Measurements from ENCODE around the gene BIN1.

GRCh38 chr2:127067620-127068350 is 39.2 kb downstream of the BIN1 start:
- TF ChIP-seq EZH2 (IDR thresholded peaks at IDR 0.05; ENCODE audit: low read length) (no peak), CTCF (optimal IDR thresholded peaks at IDR 0.05 in 1 of 3, IDR thresholded peaks at IDR 0.05 in 1 of 3, conservative IDR thresholded peaks at IDR 0.05 in 1 of 3; ENCODE audit: extremely low read depth in 1 of 3, insufficient read depth in 2 of 3, low read length in 3 of 3) (peak in 2 of 3 experiments; percentile 85 to 88)
